ENCODE results near the gene LPIN3. TPM values are rescaled to one million over a fixed set of nuclear protein-coding genes. Genes with fewer than 3 reads are reported as not detected.

LPIN3 gene
- total RNA-seq, 2 donors from 2014 or later: 28.7 to 29.6 TPM

GRCh38 chr20:41408986-41409385 lies 68.4 kb downstream of the LPIN3 start:
- Histone ChIP-seq H3K4me1 (ENCODE audit: control insufficient read depth in 1 of 2, low read depth in 2 of 2) (peaks cover 0 to 15% of the 10 kb centered on the region in 2 donors), H3K27me3 (replicated peaks; ENCODE audit: insufficient read depth) (no peaks in the 10 kb centered on the region), H3K27ac (no peak overlapping the region), H3K36me3 (peaks cover 47% of the 10 kb centered on the region), H3K4me3 (no peak overlapping the region), H3K9me3 (no peaks in the 10 kb centered on the region)
- no peak for TF ChIP-seq CTCF (IDR thresholded peaks at IDR 0.05)
- DNase-seq (ENCODE audit: low spot score): no peak
- ATAC-seq (ENCODE audit: insufficient number of reproducible peaks, low FRiP score, low read depth): no peak

Other genes with a start within 250 kb of the LPIN3 start
- gene PLCG1, start 203.3 kb upstream of the LPIN3 start, total RNA-seq: 100 to 1,000 TPM; 185 to 255 TPM
- 10 to 100 TPM; 60.8 to 74.9 TPM for gene ZHX3, start 23.1 kb upstream of the LPIN3 start, total RNA-seq
- under 1 TPM; 0.14 to 0.27 TPM for gene EMILIN3, start 26.0 kb downstream of the LPIN3 start, total RNA-seq

Data from thoracic aorta (tissue), 2 donors.